Gastrocnemius medialis (tissue), 4 donors: ENCODE measurements around the gene TRIOBP.

Experiments used
- POLR2A ChIP-seq, 2 donors: fragments of 450-650 bp; IDR thresholded peaks; one replicate each; pipeline ENCODE4 v1.6.1; 2017; ENCODE audit warnings: antibody characterized with exemption in 2 of 2, mild to moderate bottlenecking in 2 of 2, moderate library complexity in 2 of 2
- TF ChIP-seq, protein P1 (sequence below), 5 experiments: fragments of 450-650 bp in 3 of 5; fragments of 200-600 bp in 2 of 5; sonication (generic) in 2 of 5; IDR thresholded peaks in 4 of 5; conservative IDR thresholded peaks in 1 of 5; 1 replicate in 4 of 5; 2 replicates in 1 of 5; pipeline ENCODE4 v1.5.1; 2016 to 2019; ENCODE audit warnings: antibody characterized with exemption in 5 of 5, mild to moderate bottlenecking in 3 of 5, moderate library complexity in 3 of 5

DNA sequence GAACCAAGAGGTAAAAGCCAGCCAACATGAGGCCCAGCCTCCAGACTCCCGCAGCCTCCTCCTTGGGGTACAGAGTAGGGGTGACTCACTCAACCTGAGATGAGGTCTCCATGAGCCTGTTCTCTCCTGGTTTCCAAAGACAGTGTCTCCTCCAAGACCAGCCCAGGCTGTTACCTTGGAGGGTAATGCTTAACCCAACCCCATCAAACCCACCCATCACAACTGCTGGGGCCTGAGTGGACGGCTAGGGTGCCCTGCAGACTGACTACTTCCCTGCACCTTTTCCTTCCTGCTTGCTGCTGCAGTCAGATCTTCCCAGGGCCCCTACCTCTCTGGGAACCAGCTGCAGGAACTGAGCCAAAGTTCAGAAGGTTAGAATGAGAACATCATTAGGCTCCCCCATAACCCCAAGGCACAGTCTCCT lies 15.8 kb upstream of the TRIOBP start:
- TF ChIP-seq, protein P1, sequence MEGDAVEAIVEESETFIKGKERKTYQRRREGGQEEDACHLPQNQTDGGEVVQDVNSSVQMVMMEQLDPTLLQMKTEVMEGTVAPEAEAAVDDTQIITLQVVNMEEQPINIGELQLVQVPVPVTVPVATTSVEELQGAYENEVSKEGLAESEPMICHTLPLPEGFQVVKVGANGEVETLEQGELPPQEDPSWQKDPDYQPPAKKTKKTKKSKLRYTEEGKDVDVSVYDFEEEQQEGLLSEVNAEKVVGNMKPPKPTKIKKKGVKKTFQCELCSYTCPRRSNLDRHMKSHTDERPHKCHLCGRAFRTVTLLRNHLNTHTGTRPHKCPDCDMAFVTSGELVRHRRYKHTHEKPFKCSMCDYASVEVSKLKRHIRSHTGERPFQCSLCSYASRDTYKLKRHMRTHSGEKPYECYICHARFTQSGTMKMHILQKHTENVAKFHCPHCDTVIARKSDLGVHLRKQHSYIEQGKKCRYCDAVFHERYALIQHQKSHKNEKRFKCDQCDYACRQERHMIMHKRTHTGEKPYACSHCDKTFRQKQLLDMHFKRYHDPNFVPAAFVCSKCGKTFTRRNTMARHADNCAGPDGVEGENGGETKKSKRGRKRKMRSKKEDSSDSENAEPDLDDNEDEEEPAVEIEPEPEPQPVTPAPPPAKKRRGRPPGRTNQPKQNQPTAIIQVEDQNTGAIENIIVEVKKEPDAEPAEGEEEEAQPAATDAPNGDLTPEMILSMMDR (IDR thresholded peaks at IDR 0.05 in 4 of 5, conservative IDR thresholded peaks at IDR 0.05 in 1 of 5), result no peak
- no peak for TF ChIP-seq POLR2A (IDR thresholded peaks at IDR 0.05)
